GM19043 (cell line): ENCODE measurements around the gene ORC2.
A peak's percentile ranks its signal among the peaks of the same experiment; 100 is the strongest.

ENCODE experiments used
- ATAC-seq: cut with Tn5 transposase; IDR thresholded peaks from one replicate; pipeline ENCODE4 v1.9.1; 2021; ENCODE audit warnings: low read depth; ENCODE audit not compliant: unreplicated experiment

ORC2 gene

GRCh38 chr2:200864176-200865034 lies 99.1 kb downstream of the ORC2 start, which contains the start of gene CLK1:
CLK1 (minus strand) TSS chr2:200864658; CDS start chr2:200861862, 2,796 bp downstream.
- ATAC-seq = peak; percentile 76

DNA sequence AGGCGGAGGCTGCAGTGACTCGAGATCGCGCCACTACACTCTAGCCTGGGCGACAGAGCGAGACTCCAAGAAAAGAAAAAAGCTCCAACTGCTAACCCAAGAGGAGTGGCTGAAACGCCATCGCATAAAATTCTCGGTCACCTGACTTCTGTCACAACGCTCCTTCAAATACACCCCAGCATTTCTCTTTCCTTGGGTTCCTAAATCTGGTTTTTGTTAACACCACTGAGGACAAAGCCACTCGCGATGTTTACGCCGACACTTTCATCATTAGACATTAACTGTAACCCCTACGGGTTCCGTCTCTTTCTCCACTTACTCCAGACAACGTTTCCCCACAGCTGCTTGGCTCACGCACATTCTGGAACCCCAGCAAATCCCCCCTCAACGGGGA lies 99.7 kb downstream of the ORC2 start:
- ATAC-seq = no peak

- ATAC-seq = no peak
Observed at GRCh38 chr2:200862532-200863000, 100.9 kb downstream of the ORC2 start.

DNA sequence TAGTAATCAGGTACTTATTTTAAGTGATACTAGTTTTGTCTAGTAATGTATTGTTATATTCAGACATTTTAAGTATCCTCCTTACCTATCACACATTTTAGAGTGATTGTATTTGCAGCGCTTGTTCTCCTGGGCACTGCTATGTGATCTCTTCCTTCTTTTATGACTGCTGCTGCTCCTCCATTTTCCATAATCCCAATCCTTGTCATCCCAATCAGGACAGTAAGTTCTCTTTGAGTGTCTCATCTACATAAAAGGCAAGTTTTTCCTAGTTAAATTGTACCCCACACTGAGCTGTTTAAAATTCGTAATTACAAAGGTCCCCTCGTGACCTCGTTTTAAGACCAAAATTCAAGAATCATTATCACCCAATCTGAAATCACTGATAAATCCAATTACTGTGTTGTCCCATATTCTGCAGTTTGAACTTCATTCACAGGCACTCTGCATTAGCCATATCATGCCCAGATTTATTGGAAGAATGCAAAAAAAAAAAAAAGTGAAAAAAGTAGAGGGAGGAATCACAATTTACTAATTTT lies 101.8 kb downstream of the ORC2 start:
- ATAC-seq = no peak

GRCh38 chr2:200860092-200860795 lies 103.2 kb downstream of the ORC2 start:
- no peak for ATAC-seq
